GM12801 (cell line): ENCODE data around the gene IFI16.

Source experiments
- TF ChIP-seq, protein P1 (sequence below): IDR thresholded peaks from one replicate; pipeline ENCODE4 v1.5.1; 2011; ENCODE audit warnings: control low read depth; ENCODE audit not compliant: insufficient read length; ENCODE audit errors: extremely low read depth

Gene IFI16

DNA sequence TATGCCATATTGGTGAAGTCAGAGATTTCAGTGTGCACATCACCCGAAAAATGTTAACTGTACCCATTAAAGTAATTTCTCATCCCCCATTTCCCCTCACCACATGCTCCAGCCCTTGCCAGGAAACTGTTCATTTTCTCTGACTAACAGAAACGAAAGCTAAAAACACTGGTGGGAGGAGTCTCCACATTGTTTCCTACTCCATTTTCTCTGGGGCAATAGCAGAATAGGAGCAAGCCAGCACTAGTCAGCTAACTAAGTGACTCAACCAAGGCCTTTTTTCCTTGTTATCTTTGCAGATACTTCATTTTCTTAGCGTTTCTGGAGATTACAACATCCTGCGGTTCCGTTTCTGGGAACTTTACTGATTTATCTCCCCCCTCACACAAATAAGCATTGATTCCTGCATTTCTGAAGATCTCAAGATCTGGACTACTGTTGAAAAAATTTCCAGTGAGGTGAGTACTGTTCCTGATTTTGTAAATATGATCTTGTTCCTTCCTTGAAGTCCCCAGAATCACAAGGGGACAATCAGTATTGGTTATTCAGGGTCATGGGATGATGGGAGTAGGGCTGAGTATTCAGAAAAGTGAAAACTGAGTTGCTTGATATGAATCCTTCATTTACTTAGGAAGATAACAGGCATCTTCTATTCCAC is at the start of gene IFI16:
TSS of gene IFI16 (plus strand) at position 204 of the 658 bp plus-strand sequence. CDS start 4,774 bp downstream, outside the sequence.
- TF ChIP-seq, protein P1, sequence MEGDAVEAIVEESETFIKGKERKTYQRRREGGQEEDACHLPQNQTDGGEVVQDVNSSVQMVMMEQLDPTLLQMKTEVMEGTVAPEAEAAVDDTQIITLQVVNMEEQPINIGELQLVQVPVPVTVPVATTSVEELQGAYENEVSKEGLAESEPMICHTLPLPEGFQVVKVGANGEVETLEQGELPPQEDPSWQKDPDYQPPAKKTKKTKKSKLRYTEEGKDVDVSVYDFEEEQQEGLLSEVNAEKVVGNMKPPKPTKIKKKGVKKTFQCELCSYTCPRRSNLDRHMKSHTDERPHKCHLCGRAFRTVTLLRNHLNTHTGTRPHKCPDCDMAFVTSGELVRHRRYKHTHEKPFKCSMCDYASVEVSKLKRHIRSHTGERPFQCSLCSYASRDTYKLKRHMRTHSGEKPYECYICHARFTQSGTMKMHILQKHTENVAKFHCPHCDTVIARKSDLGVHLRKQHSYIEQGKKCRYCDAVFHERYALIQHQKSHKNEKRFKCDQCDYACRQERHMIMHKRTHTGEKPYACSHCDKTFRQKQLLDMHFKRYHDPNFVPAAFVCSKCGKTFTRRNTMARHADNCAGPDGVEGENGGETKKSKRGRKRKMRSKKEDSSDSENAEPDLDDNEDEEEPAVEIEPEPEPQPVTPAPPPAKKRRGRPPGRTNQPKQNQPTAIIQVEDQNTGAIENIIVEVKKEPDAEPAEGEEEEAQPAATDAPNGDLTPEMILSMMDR, result no peak

DNA sequence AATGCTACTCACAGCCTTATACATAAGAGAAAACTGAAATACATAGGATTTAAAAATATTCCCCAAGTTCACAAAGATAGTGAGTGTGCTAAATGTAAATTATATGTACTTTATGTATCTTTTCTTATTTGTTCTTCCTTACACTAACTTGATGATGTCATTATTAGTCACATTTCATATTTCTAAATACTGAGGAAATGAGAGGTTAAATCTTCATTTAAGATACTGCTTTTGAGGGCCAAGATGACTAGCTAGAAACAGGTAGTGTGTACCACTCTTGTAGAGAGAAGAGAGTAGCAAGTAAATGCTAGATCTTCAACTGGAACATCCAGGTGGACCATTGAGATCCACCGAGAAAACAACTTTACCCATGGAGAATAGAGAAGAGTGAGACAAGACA is 48.5 kb upstream of the IFI16 start:
- TF ChIP-seq, protein P1, result no peak

DNA sequence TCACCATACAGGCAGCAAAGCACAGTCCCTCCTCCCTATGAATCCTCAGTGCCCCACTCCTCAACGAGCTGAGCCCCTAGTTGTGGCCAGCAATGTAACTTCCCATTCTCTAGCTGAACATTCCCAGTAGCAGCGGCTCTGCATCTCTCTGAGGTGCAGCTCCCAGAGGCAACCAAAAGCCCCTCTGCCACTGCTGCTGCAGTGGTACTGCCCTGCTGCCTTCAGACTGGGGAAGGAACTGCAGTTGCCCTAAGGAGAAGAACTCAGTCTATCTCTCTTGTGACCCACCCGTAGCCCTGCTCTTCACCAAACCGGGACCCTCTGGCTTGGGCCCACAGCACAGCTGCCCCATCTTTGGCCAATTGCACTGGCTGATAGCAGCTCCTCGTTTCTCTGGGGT is 46.7 kb upstream of the IFI16 start:
- TF ChIP-seq, protein P1, result no peak

DNA sequence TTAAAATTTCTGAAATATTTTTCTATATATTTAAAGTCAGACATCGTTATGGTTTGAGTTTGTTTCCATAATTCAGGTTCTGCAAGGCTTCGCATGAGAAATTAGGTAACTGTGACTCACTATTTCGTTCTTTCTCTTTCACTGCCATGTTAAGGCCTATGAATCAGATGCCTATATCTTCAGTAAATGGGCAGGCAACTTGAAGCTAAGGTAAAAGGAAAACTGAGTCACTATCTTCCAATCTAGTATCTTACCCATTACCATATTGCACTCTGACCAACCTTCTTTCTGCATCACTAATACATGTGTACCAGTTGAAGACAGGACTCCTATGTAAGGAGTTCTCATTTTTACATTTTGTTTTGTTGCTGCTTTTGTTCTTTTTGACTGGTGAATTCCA is 40.5 kb upstream of the IFI16 start:
- TF ChIP-seq, protein P1, result no peak

DNA sequence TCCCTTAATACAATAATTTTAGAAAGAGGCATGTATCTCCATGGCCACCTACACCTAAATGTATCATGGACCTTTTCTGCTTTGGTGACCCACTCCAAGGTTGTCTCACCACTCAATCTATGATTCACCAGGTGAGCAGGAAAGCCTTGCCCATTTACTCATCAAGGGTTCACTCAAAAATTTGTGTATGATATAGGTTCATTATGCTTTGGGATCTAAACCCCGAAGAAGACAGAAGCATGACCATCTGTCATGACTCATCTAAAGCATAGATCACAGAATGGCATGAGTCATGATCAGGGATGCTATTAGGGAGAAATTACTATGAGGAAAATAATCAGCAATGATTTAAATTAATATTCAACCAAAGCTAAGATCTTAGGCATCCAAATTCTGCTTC is 39.9 kb upstream of the IFI16 start:
- TF ChIP-seq, protein P1, result no peak

DNA sequence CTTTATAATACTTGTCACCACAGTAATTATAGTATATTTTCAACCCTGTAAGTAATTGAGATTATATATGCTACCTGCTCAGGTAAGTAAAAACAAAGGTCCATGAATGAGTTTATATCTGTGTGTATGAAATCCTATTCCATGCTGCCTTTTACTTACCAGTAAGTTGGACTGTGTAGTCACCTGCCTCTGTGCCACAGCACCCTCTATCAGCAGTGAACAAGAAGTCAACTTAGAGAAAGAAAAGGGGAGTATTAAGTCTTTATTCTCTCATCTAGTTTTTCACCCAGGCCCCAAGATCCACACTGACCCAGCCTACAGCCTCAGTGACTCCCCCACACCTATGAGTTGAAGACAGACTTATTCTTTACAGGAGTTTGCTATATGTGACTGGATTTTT is 36.9 kb upstream of the IFI16 start:
- TF ChIP-seq, protein P1, result no peak

DNA sequence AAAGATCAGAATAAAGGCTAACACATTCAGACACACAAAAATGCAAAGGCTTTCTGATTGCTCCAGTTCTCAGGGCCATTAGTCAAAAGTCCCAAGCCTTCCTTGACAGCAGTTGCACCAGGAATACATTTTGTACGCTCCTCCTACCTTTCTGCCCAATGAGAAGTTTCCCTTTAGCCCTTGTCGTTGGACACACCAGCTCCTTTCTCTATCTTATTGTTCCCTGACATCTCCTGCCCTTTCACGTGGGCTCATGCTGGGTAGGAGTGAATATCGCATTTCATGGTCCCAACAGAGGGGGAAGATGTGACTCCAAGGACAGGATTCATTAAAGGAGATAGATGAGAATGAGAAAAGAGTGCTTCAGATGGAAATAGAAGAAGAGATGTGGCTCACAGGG is 33.5 kb upstream of the IFI16 start:
- TF ChIP-seq, protein P1, result no peak
